NCI-H524 treated with DMSO at 0.1 percent for 48 hours (cell line): ENCODE results near the gene IKZF1.

Source experiments
- DNase-seq: peaks from one replicate; lab custom pipeline; 2025; lab: John Stamatoyannopoulos, UW

IKZF1 gene

DNA sequence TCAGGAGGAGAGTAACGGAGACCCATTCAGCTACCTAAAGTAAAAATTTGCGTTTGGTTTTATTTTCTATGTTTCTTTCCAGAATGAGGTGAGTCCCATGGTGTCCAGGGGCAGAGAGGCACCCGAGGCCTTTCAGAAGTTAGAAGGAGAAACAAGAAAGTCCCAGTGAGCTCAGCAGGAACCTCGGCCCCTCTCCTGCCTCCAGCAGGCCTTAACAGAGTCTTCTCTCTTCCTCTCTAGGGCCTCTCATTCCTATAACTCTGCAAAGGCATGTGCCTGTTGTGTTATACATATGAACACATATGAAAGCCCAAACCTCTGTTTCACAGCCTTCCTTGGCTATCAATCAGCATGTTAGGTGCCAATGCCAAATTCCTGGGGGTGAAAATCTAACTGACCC, 20.8 kb upstream of the IKZF1 start:
- DNase-seq: no peak

DNA sequence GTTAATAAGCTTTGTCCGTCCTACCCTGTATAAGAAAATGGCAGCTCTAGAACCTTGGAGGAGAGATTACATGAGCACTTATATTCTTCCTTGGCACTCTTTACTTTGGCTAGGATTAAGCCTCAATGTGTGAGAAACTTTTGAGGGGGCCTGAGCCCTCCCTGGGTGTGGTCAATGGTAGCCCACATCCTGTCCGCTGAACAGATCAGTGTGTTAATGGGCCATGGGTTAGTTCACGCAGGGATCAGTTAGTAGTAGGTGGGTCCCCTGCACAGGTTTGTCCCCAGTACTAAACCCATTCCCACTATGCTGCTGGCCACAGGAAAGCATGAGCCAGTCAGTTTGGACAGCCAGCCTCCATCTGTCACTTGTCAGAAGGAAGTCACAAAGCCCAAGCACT, 20.2 kb upstream of the IKZF1 start:
- DNase-seq: no peak

DNA sequence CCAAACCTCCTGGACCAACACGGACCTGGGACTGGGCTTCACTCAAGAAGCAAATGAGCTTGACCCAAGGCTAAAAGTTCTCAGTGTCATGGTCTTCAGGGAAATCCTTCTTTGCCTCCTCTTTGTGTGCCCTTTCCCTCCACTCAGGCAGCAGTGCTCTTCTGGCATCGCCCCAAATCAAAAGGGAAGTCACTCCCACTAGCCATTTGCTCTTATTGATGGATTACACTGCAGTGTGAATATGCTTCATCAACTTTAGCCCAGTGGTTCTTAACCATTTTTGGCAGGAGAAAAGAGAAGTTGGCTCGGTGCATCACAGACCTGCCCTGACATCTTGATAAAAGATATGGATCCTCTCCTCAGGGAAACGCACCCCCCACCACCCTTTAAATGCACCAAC, 19.2 kb upstream of the IKZF1 start:
- no peak for DNase-seq

DNA sequence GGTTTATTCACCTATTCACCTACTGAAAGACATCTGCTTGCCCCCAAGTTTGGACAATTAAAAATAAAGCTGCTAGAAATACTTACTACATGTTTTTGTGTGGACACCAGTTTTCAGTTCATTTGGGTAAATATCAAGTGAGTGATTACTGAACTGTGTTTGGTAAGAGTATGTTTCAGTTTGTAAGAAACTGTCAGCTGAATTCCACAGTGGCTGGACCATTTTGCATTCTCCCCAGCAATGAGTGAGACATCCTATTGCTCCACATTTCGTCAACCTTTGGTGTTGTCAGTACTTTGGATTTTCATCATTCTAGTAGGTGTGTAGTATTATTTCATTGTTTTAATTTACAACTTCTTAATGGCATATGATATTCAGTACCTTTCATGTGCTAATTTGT, 17.4 kb upstream of the IKZF1 start:
- no peak for DNase-seq

DNA sequence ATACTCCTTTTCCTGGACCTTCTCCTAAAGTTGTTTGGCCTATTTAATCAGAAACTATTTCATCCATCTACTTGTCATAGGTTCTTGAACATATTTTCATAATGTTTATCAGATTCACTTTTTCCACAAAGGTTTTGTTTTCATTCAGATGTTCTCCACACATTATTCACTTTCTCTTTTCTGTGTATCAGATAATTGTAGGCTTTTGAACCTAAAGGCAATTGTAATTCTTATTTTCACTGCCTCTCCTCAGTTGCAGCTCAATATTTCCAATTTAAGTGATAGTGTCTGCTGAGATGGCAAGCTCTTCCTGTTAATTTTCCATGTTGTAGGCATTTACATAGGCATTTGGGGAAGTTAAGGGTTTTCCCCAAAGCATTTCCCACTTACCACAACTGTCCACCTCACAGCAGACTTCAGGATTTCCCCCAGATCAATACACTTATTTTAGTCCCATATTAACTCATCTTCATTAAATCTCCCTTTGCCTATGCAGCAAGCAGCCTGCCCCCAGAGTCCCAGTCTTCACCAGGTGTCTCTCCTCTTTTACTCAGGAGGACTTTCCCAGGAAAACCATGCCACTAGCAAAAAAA, 12.3 kb upstream of the IKZF1 start:
- no peak for DNase-seq

DNA sequence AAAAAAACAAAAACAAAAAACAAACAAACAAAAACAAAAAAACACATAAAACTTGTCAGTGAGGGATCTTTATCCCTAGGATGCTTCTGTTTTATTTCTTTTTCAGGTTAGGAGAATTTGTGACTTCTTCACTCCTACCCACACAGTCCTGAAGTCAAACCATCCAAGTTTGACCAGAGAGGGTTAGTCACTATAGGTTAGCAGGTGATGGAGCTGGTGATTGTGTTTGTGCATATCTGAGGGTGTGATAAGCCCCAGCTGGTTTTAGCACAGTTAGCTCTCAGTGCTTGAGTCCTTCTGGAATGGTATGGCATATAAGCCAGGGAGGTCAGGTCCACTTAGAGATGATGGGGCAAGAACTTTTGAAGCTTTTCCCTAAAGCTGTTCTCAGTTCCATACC, 11.8 kb upstream of the IKZF1 start:
- DNase-seq: no peak

DNA sequence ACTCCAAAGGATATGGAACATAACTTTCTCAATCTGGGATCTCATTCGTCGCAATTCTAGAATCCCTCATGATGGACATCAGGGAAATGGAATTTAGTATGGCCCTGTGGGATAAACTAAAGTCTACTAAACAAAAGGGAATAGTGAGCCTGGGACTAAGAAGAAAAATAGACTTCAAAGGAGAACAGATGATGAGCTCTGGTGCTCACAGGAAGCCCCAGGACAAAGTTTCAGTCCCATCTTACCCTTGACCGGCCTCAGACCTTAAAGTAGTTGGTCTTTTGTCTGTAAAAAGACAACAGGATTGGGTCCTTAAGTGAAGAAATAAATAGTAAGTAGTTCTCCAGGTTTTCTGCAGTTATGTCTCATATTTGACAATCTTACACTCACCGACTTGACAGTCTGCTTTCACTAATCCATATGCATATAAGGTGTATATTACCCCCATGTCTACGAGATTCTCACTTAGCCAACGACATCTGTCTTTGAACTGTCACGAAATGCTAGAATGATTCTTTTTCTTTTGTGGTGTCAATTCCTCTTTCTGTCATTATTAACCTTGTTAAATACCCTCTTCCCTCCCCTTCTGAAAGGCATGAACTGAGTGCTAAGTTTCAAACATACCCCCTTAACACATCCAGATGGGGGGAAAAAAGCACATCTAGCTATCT, 10.9 kb upstream of the IKZF1 start:
- no peak for DNase-seq

DNA sequence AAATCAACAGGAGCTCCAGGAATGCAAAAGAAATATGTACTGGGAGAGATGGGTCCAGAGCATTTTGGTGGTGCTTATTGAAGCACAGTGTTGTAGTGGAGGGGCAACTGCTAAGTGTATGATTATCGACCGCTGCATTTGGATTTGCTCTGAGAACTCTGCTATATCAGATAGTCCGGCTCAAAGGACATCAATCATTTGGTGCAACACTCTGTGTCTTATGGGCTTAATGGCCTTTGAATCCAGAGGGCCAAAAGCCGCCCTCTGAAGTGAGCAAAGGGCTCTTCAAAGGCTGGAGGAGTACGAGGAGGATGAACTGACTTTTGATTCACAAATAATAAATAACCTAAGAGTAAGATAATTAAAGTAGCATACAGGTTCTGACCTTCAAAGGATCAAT, 9.4 kb upstream of the IKZF1 start:
- DNase-seq: no peak

DNA sequence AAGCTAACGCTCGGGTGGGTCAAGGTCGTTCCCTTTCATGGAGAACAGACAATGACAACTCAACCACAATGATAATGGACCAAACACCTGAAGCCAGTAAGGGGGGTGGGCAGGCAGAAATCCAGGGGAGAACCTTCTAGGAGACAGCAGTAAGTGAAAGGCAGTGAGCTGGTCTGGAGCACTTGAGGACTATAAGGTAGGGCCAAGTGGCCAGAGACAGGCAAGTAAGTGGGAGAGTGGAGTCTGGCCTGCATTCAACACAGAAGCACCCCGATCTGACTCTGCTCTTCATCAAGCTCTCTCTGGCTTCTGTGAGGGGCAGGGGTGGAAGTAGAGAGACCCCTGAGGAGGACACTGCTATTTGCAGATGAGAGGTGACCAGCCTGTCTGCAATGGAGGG, 7.7 kb upstream of the IKZF1 start:
- DNase-seq: no peak

DNA sequence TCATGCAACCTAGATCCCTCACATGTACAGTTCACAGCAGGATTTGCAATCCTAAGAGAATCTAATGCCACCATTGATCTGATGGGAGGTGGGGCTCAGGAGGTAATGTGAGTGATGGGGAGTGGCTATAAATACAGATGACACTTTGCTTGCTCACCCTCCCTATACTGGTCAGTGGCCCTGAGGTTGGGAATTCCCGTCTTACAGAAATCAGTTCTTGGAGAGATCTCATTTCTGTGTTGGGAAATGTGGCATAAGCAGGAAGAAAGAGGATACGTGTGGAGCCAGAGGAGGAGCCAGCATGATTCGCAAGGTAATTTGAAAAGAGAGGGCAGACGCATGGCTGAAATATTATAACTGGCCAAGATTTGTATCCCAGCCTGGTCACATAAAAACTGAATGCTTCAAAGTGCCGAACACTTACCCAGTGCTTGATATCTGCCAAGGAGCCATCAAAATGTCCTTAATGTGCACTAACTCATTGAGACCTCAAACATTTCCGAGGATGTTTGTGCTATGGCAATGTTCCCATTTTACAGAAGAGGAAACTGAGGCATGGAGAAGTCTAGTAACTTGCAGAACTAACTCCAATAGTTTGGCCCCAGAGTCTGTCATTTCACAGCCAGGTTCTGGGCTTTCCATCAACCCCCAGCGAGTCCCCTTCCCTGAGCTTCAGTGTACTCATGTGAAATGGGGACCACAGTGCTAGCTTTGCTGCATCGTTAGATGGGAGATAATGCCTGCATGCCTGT, 5.5 kb upstream of the IKZF1 start:
- DNase-seq: no peak

DNA sequence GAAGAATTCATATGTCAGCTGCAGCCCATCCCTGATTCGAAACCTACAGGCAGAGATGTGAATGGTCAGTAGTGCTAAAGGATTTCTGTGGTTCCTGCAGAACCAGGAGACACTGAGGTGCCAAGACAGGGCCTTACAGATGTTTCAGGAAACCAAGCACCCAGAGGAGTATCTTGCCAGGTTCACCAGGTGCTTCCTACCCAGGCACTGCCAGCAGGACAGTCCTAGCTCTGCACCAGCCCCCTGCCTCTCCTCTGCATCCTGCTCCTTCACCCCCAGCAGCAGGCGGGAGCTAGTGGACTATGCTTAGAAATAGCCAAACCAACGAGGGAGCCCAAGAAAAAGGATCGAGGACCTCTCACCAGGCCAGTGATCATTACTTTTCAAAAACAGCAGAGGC, 4.2 kb upstream of the IKZF1 start:
- DNase-seq: no peak

DNA sequence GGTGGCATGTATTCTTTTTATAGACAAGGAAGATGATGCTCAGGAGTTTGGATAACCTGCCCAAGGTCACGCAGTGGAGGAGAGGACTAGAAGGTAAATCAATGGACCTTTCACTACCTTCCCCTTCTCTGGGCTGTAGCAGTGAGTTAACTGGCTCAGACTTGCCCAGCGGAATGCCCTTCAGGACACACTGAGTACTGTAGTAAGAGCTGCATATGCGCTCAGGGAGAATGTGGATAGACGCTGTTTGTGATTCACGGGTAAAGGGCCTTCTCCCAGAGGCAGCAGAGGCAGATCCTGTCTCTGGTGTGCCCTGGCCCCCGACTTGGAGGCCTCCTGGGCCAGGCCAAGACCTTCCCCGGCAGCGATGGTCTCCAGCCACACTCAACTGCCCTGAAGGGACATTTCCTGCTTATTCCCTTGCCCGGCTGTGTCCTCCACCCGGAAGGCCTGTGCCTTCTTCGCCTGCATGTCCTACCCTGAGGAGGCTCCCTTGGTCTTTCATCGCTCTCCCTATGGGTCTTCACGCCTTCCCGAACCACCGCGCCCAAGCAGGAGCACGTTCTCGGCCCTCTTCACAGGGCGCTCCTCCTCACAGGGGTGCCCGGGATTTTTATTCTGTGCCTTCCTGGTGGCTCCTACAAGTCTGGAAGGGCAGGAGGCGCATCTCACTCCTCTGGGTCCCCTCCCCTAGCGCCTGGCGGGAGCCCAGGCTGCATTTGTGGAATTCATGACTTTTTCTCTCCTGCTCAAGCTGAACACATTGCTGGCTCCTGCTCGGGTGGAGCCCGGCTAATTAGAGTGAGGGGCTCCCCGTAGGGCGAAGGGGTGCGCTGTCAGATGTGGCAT, 1.8 kb upstream of the IKZF1 start:
- DNase-seq: no peak

DNA sequence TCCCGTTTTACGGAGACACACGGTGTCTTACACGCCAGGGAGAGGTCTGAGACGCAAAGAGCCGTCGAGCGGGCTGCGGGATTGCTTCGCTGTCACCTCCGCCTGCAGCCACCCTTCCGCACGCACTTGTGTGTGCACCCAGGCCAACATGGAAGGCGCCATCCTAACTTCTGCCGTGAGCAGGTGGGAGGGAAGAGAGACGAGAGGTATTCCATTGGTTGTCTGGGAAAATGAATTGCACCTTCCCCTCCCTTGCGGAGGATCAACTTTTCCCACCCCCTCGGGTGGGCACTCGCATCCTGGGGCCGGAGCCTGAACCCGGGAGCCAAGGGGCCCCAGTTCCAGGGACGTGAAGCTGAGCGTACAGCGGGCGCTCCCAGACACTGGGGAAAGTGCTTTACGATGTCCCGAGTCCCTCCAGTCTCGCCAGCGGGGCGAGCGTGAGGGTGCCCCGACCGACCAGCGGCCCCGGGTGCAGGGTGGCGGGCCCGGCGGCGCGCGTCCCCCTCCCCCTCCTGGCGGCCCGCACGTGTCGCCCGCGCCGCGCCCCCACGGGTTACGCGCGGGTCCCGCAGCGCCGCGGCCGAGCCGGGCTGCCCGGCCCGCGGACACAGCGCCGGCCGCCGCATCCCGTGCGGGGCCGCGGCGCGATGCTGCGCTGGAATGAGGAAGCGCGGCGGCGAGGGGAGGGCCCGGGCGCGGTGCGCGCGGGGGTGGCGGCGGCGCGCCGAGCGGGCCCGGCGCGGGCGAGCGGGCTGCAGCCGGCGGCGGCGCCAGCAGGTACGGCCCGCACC, 984 bp upstream of the IKZF1 start:
- no peak for DNase-seq

DNA sequence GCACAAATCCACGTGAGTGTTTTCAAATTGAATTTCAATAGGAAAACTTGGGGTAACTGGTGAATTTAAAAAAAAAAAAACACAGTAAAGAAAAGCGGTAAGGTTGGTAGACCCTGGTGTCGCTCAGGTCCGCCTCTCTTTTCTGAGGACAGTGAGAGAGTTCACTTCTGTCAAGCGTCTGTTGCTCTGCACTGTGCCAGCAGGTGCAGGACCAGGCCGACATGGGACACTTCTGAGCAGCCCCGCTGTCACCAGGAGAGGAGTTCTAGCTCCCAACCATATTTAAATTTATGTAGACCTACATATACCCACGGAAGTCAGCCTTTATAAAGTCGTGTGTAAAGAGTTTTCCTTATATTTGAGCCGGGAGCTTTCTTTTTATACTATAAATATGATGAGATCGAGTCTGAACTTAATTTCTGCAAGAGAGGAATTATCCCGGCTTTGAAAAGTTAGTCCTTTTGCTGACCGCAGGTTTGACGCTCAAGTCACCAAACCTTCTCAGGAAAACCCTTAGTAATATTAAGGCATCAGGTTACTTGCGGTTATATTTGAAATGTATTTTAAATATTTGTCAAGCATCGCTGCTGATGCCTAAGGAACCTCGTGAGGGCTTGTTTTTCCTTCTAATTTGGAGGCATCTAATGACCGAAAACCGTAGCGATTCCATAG, 531 bp downstream of the IKZF1 start:
- no peak for DNase-seq

DNA sequence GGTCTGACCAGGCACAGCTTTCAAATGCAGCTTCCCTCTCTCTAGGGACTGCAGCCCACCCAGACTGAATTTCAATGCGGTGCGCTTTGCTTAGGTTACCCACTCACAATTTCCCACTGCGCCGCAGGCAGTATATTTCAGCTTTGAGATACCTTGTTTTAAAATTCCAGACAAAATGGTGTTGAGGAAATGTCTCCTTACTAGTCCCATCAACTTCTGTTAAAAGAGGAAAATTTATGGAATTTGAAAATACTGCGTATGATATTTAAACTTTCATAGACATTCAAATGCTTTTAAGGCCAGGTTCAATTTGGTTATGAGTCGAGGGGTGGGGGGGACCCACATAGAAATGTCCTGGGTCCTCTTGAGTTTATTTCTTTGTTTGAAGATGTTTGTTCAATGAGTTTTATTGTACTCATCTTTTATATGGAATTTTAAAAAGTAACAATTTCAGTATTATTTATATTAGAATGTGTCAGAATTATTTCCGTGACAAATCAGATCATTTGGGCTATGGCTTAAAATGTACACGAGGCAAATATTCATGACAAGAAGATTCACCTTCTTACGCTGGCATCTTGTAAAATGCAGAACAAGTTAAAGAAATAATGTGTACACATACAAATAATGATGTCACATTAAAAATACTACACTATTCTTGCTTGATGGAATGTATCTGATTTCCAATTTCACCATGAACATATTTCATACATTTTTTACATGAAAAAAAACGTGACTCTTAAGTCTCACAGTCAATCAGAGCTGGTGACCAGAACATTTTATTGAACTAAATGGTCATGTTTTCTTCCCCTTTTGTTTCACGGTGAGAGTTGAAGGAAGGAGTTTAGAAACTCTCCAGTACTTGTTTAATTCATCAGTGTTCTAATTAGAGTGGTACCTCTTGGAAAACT, 1.3 kb downstream of the IKZF1 start:
- DNase-seq: no peak

DNA sequence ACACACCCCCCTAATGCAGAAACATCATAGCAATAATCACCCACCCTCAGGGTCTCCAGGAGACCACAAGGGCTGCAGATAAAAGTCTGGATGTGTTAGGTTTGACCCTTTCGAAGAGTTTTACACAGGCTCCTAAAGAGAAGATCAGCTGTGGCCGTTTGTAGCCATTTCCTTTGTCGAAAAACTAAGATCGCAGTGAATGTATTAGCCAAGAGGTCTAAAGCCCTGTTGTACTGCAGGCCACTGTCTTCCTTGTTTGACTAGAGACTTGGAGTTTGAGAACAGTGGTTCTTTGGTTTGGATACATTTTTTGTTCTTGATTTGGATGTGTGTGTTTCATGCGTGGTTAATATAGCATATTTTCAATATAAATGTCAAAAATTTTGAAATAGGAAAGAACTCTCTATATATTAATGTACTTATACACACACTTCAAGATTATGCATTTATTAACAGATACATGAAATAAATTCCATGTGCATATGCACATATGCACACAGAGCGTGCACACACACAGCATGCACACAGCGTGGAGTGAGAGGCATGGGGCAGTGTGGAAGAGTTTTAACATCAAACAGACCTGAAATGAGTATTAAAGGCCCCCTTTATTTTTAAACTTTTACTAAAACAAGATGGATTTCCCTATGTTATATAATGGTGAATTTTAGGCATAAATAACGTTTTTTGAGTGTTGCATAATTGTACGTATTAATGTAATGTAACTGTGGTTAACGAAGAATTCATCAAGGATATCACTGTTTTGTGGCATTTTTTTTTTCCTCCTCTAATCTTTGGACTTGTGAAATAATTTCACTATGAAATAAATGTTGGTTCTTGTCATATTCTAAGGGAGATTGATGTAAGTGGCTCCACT, 2.2 kb downstream of the IKZF1 start:
- DNase-seq: no peak

DNA sequence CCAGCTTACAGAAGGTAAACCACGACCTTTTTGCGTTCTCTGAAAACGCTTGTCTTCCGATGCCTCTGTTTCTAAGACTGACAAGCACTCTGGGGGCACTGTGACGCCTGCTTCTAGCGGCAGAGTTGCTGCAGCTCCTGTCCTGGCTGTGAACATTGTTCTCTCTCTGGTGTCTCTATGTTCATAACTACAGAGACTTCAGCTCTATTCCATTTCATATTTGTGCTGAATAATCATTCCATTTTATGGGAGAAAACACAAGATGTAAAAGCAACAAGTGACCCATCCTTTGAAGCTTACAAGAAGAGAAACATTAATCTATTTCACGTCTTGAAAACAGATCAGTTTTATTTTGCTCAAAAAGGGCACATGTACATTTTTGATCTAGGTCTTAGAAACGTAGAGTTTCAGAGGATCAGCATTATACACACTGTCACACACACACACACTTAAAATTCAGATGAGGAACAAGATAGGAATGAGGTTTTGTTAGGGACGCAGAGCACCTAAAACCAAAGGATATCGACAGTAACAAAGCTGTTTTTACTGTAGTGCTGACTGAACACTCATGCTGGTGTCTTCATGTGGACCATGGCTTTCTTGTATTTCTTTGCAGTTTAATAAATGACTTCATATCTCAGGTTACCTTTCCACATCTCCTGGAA, 3.0 kb downstream of the IKZF1 start:
- DNase-seq: no peak

DNA sequence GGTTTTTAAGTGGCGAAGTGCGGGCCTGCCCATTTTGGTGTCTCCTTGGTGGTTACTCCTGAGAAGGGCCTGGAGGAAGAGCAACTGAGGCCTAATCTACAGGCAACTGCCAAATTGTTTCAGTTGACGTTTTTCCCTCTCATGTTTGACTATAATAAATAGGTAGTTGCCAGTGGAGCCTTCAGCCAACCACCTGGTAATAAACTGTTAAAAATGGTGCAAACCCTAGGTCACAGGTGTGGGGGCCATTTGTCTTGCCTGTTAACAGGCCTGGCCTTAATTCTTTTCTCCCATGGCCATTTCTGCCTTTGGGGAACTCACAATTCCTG, 3.7 kb downstream of the IKZF1 start:
- DNase-seq: no peak
